GM06990 (cell line): Measurements from ENCODE around the gene SRRD.
A peak's percentile ranks its signal among the peaks of the same experiment; 100 is the strongest.

Source experiments
- DNase-seq: peaks from one replicate; pipeline ENCODE4 v3.0.0-alpha.2; 2011; ENCODE audit not compliant: insufficient read length; ENCODE audit errors: extremely low read depth
- H3K27me3 ChIP-seq: replicated peaks from 2 replicates; pipeline ENCODE4 v1.6.0; 2011; ENCODE audit warnings: low read length; ENCODE audit not compliant: control insufficient read depth, insufficient read depth
- H3K36me3 ChIP-seq: 2 replicates; pipeline ENCODE4 v1.5.1; 2011; ENCODE audit warnings: low read length; ENCODE audit not compliant: control insufficient read depth, insufficient read depth
- H3K4me3 ChIP-seq: replicated peaks from 2 replicates; pipeline ENCODE4 v1.5.1; 2011; ENCODE audit warnings: low read depth, mild to moderate bottlenecking, control low read depth, low read length
- CTCF ChIP-seq: IDR thresholded peaks from 2 replicates; pipeline ENCODE4 v1.5.1; 2011; ENCODE audit warnings: low read length, control low read depth, mild to moderate bottlenecking, inconsistent platforms; ENCODE audit not compliant: insufficient read depth, poor library complexity, severe bottlenecking

Gene SRRD

GRCh38 chr22:26535603-26535908 is 51.9 kb downstream of the SRRD start:
- H3K36me3 ChIP-seq, result peaks cover 4% of the 10 kb centered on the region; the same call in 1 of the 2 replicates
- no peak for DNase-seq
- H3K27me3 ChIP-seq, result no peaks in the 10 kb centered on the region
- no peak for TF ChIP-seq CTCF
- H3K4me3 ChIP-seq, result no peak overlapping the region

- no peak for TF ChIP-seq CTCF
- Histone ChIP-seq H3K27me3 (no peaks in the 10 kb centered on the region), H3K4me3 (no peak overlapping the region), H3K36me3 (peaks cover 9% of the 10 kb centered on the region)
- peak; percentile 18 for DNase-seq
These were observed 52.5 kb downstream of the SRRD start for GRCh38 chr22:26536056-26536761.

- no peak for TF ChIP-seq CTCF
- H3K4me3 ChIP-seq, result no peak overlapping the region
- no peak for DNase-seq
- H3K27me3 ChIP-seq, result no peaks in the 10 kb centered on the region
- H3K36me3 ChIP-seq, result peaks cover 9% of the 10 kb centered on the region
These were observed 53.1 kb downstream of the SRRD start for GRCh38 chr22:26536762-26537134.

DNA sequence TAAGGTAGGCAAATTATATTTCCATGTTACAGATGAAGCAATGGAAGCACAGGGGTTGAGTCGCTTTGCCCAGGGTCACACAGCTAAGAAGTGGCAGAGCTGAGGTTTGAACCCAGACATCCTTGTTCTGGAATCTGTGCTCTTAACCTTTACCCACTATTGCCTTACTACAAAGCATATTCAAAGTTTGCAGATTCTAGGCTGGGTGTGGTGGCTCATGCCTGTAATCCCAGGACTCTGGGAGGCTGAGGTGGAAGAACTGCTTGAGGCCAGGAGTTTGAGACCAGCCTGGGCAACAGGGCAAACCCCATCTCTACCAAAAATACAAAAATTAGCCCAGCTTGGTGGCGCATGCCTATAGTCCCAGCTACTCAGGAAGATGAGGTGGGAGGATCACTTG is 56.4 kb downstream of the SRRD start:
- H3K36me3 ChIP-seq, result peaks cover 12% of the 10 kb centered on the region
- no peak for TF ChIP-seq CTCF

GRCh38 chr22:26541167-26541819 is 57.6 kb downstream of the SRRD start:
- Histone ChIP-seq H3K36me3 (peaks cover 12% of the 10 kb centered on the region), H3K4me3 (no peak overlapping the region), H3K27me3 (no peaks in the 10 kb centered on the region)
- no peak for TF ChIP-seq CTCF
- peak; percentile 15 for DNase-seq

More for the DNA sequence above, 56.4 kb downstream of the SRRD start:
- DNase-seq, result no peak
- H3K4me3 ChIP-seq, result no peak overlapping the region
- H3K27me3 ChIP-seq, result no peaks in the 10 kb centered on the region
